Skeletal muscle satellite cell (primary cell): ENCODE data around the gene BCAS3.

Source experiments
- H3K27me3 ChIP-seq: 2 replicates; pipeline ENCODE4 v1.7.0; 2013; ENCODE audit warnings: low read length; ENCODE audit not compliant: control insufficient read depth, insufficient read depth
- H3K36me3 ChIP-seq: 2 replicates; pipeline ENCODE4 v1.7.0; 2013; ENCODE audit warnings: mild to moderate bottlenecking, control low read depth, low read length; ENCODE audit not compliant: insufficient read depth
- H3K4me1 ChIP-seq: 2 replicates; pipeline ENCODE4 v1.7.0; 2013; ENCODE audit warnings: low read length; ENCODE audit not compliant: control insufficient read depth, insufficient read depth
- H3K4me2 ChIP-seq: 2 replicates; pipeline ENCODE4 v1.7.0; 2013; ENCODE audit warnings: mild to moderate bottlenecking, low read length
- H3K4me3 ChIP-seq: 2 replicates; pipeline ENCODE4 v1.7.0; 2013; ENCODE audit warnings: low read length
- H3K9ac ChIP-seq: 2 replicates; pipeline ENCODE4 v1.7.0; 2013; ENCODE audit warnings: mild to moderate bottlenecking, low read depth, low read length, moderate library complexity
- H3K9me3 ChIP-seq: replicated peaks from 2 replicates; pipeline ENCODE4 v1.7.0; 2013; ENCODE audit warnings: mild to moderate bottlenecking, control low read depth, low read length

The BCAS3 gene

GRCh38 chr17:60944751-60945150, 267.1 kb downstream of the BCAS3 start:
- Histone ChIP-seq H3K4me2 (no peak overlapping the region), H3K9me3 (no peaks in the 10 kb centered on the region), H3K4me1 (peaks cover 13% of the 10 kb centered on the region), H3K36me3 (no peaks in the 10 kb centered on the region), H3K9ac (no peak overlapping the region), H3K27me3 (no peaks in the 10 kb centered on the region), H3K4me3 (no peak overlapping the region)

GRCh38 chr17:60947100-60947499, 269.4 kb downstream of the BCAS3 start:
- no peak overlapping the region for H3K9ac ChIP-seq
- H3K36me3 ChIP-seq, result no peaks in the 10 kb centered on the region
- no peak overlapping the region for H3K4me2 ChIP-seq
- H3K4me1 ChIP-seq, result peaks cover 6% of the 10 kb centered on the region
- no peak overlapping the region for H3K4me3 ChIP-seq
- H3K27me3 ChIP-seq, result no peaks in the 10 kb centered on the region
- H3K9me3 ChIP-seq, result no peaks in the 10 kb centered on the region

GRCh38 chr17:60947543-60947942, 269.9 kb downstream of the BCAS3 start:
- H3K36me3 ChIP-seq, result no peaks in the 10 kb centered on the region
- H3K4me1 ChIP-seq, result peaks cover 6% of the 10 kb centered on the region
- H3K9me3 ChIP-seq, result no peaks in the 10 kb centered on the region
- no peak overlapping the region for H3K4me2 ChIP-seq
- no peak overlapping the region for H3K9ac ChIP-seq
- H3K4me3 ChIP-seq, result no peak overlapping the region
- no peaks in the 10 kb centered on the region for H3K27me3 ChIP-seq

- Histone ChIP-seq H3K9me3 (no peaks in the 10 kb centered on the region), H3K4me2 (no peak overlapping the region), H3K36me3 (no peaks in the 10 kb centered on the region), H3K4me3 (no peak overlapping the region), H3K4me1 (no peaks in the 10 kb centered on the region), H3K9ac (no peak overlapping the region), H3K27me3 (no peaks in the 10 kb centered on the region)
These were observed 275.1 kb downstream of the BCAS3 start for GRCh38 chr17:60952747-60953146.

- H3K9me3 ChIP-seq, result no peaks in the 10 kb centered on the region
- H3K4me1 ChIP-seq, result peaks cover 9% of the 10 kb centered on the region
- no peaks in the 10 kb centered on the region for H3K27me3 ChIP-seq
- no peak overlapping the region for H3K4me2 ChIP-seq
- no peaks in the 10 kb centered on the region for H3K36me3 ChIP-seq
- no peak overlapping the region for H3K4me3 ChIP-seq
- H3K9ac ChIP-seq, result no peak overlapping the region
These were observed 281.4 kb downstream of the BCAS3 start for GRCh38 chr17:60959011-60959410.

- no peak overlapping the region for H3K4me3 ChIP-seq
- H3K9ac ChIP-seq, result no peak overlapping the region
- no peaks in the 10 kb centered on the region for H3K36me3 ChIP-seq
- no peaks in the 10 kb centered on the region for H3K9me3 ChIP-seq
- no peak overlapping the region for H3K4me2 ChIP-seq
- H3K27me3 ChIP-seq, result no peaks in the 10 kb centered on the region
- H3K4me1 ChIP-seq, result peaks cover 9% of the 10 kb centered on the region
These were observed 282.0 kb downstream of the BCAS3 start for GRCh38 chr17:60959696-60960095.

GRCh38 chr17:60960398-60961065, 282.9 kb downstream of the BCAS3 start:
- Histone ChIP-seq H3K9ac (no peak overlapping the region), H3K36me3 (no peaks in the 10 kb centered on the region), H3K9me3 (no peaks in the 10 kb centered on the region), H3K4me3 (no peak overlapping the region), H3K4me1 (peaks cover 9% of the 10 kb centered on the region), H3K27me3 (no peaks in the 10 kb centered on the region), H3K4me2 (no peak overlapping the region)

GRCh38 chr17:60964160-60964559, 286.5 kb downstream of the BCAS3 start:
- Histone ChIP-seq H3K4me3 (no peak overlapping the region), H3K9ac (no peak overlapping the region), H3K4me2 (no peak overlapping the region), H3K36me3 (no peaks in the 10 kb centered on the region), H3K27me3 (no peaks in the 10 kb centered on the region), H3K9me3 (no peaks in the 10 kb centered on the region), H3K4me1 (peaks cover 9% of the 10 kb centered on the region)

GRCh38 chr17:60968266-60968665, 290.6 kb downstream of the BCAS3 start:
- Histone ChIP-seq H3K4me2 (no peak overlapping the region), H3K9ac (no peak overlapping the region), H3K36me3 (no peaks in the 10 kb centered on the region), H3K27me3 (no peaks in the 10 kb centered on the region), H3K4me3 (no peak overlapping the region), H3K9me3 (no peaks in the 10 kb centered on the region), H3K4me1 (no peaks in the 10 kb centered on the region)

GRCh38 chr17:60969500-60970037, 291.9 kb downstream of the BCAS3 start:
- Histone ChIP-seq H3K4me2 (no peak overlapping the region), H3K4me1 (no peaks in the 10 kb centered on the region), H3K4me3 (no peak overlapping the region), H3K9me3 (no peaks in the 10 kb centered on the region), H3K9ac (no peak overlapping the region), H3K27me3 (no peaks in the 10 kb centered on the region), H3K36me3 (no peaks in the 10 kb centered on the region)

- Histone ChIP-seq H3K36me3 (no peaks in the 10 kb centered on the region), H3K27me3 (no peaks in the 10 kb centered on the region), H3K9me3 (no peaks in the 10 kb centered on the region), H3K4me1 (no peaks in the 10 kb centered on the region), H3K4me3 (no peak overlapping the region), H3K9ac (no peak overlapping the region), H3K4me2 (no peak overlapping the region)
These were observed 293.1 kb downstream of the BCAS3 start for GRCh38 chr17:60970741-60971140.
